ENCODE measurements around the gene RAB6D.

DNA sequence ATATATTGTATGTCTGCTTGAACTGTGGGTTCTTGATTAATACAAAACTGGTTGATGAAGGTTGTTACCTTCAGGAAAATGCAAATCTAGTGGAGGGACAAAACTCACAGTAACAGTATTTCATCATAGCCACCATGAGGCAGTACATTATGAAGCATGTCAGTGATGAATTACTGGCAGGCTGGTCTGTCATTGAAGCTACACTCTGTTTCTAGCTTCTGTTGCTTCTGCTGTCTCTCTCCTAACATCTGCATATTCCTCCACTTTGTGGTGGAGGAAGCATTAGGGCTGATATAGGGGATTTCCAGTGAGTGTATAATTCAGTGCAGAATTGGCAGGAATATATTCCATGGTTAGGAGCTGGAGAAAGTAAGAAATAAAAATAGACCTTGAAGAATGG is 44.2 kb upstream of the RAB6D start:
- TF ChIP-seq, protein P1, sequence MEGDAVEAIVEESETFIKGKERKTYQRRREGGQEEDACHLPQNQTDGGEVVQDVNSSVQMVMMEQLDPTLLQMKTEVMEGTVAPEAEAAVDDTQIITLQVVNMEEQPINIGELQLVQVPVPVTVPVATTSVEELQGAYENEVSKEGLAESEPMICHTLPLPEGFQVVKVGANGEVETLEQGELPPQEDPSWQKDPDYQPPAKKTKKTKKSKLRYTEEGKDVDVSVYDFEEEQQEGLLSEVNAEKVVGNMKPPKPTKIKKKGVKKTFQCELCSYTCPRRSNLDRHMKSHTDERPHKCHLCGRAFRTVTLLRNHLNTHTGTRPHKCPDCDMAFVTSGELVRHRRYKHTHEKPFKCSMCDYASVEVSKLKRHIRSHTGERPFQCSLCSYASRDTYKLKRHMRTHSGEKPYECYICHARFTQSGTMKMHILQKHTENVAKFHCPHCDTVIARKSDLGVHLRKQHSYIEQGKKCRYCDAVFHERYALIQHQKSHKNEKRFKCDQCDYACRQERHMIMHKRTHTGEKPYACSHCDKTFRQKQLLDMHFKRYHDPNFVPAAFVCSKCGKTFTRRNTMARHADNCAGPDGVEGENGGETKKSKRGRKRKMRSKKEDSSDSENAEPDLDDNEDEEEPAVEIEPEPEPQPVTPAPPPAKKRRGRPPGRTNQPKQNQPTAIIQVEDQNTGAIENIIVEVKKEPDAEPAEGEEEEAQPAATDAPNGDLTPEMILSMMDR (IDR thresholded peaks at IDR 0.05): no peak
- no peak for TF ChIP-seq POLR2A (IDR thresholded peaks at IDR 0.05)

Data from uterus (tissue), 2 donors.